ENCODE data around the gene NAV2.

DNA sequence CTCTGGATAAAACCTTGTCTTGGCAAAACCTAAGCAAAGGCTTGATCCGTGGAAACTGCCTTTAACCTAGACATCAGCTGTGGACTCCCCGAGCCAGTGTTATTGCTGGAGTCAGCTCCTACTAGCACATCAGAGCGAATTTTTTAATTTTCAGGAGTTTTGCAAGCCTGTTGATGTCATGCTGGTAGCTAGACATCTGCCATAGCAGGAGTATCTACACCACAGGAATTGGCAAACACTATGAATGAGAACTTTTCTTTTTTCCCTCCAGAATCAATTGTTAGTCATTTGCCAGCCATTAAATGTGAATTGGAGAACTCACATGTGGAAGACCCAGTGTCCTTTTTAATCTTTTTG is 201.2 kb downstream of the NAV2 start:
- TF ChIP-seq EZH2 (IDR thresholded peaks at IDR 0.05; ENCODE audit: low read length), result no peak
- TF ChIP-seq, protein P1, sequence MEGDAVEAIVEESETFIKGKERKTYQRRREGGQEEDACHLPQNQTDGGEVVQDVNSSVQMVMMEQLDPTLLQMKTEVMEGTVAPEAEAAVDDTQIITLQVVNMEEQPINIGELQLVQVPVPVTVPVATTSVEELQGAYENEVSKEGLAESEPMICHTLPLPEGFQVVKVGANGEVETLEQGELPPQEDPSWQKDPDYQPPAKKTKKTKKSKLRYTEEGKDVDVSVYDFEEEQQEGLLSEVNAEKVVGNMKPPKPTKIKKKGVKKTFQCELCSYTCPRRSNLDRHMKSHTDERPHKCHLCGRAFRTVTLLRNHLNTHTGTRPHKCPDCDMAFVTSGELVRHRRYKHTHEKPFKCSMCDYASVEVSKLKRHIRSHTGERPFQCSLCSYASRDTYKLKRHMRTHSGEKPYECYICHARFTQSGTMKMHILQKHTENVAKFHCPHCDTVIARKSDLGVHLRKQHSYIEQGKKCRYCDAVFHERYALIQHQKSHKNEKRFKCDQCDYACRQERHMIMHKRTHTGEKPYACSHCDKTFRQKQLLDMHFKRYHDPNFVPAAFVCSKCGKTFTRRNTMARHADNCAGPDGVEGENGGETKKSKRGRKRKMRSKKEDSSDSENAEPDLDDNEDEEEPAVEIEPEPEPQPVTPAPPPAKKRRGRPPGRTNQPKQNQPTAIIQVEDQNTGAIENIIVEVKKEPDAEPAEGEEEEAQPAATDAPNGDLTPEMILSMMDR (optimal IDR thresholded peaks at IDR 0.05 in 1 of 3, IDR thresholded peaks at IDR 0.05 in 1 of 3, conservative IDR thresholded peaks at IDR 0.05 in 1 of 3; ENCODE audit: extremely low read depth in 1 of 3, insufficient read depth in 2 of 3, low read length in 3 of 3), result no peak
